K562 (cell line): ENCODE results near the gene ACHE. TPM values are rescaled to one million over a fixed set of nuclear protein-coding genes. Genes with fewer than 3 reads are reported as not detected.

ENCODE experiments used
- CBX1 ChIP-seq: sonication (generic); IDR thresholded peaks from 2 replicates; pipeline ENCODE4 v1.6.1; 2016; ENCODE audit warnings: antibody characterized with exemption, low read depth, mild to moderate bottlenecking
- CREB3 ChIP-seq: fragments of 450-650 bp; conservative IDR thresholded peaks from 2 replicates; pipeline ENCODE4 v1.6.1; 2016; ENCODE audit warnings: missing genetic modification characterization, low read depth, mild to moderate bottlenecking, missing compliant biosample characterization, moderate library complexity
- HDGF ChIP-seq: fragments of 450-650 bp; IDR thresholded peaks from 2 replicates; pipeline ENCODE4 v1.6.1; 2016
- JUND ChIP-seq, 2 experiments: IDR thresholded peaks; 2 replicates in 1 of 2; 3 replicates in 1 of 2; pipeline ENCODE4 v1.6.1; 2011; ENCODE audit warnings: borderline replicate concordance in 2 of 2, low read depth in 2 of 2, low read length in 2 of 2, improper control_type of control experiment in 1 of 2, missing biosample characterization in 1 of 2, missing genetic modification characterization in 1 of 2, missing genetic modification reagents in 1 of 2
- MYC ChIP-seq, 2 experiments: fragments of 250-450 bp in 1 of 2; sonication (Bioruptor Pico) in 1 of 2; IDR thresholded peaks; 2 replicates each; pipeline versions ENCODE4 v1.5.1 to v1.6.1; 2012 to 2021; ENCODE audit warnings: low read depth in 2 of 2, borderline replicate concordance in 1 of 2, improper control_type of control experiment in 1 of 2, low read length in 1 of 2, mild to moderate bottlenecking in 1 of 2, moderate library complexity in 1 of 2
- RNF2 ChIP-seq: sonication (generic); IDR thresholded peaks from 2 replicates; pipeline ENCODE4 v1.6.1; 2016
- TFAM ChIP-seq: fragments of 250-450 bp; sonication (Bioruptor Pico); conservative IDR thresholded peaks from 2 replicates; pipeline ENCODE4 v1.5.0; 2021; ENCODE audit warnings: mild to moderate bottlenecking, moderate library complexity
- THAP12 ChIP-seq: fragments of 250-450 bp; sonication (Bioruptor Pico); IDR thresholded peaks from 2 replicates; pipeline ENCODE4 v1.9.0; 2021; ENCODE audit warnings: mild to moderate bottlenecking, inconsistent platforms
- TRIM24 ChIP-seq, 2 experiments: fragments of 450-650 bp; IDR thresholded peaks; 2 replicates each; pipeline ENCODE4 v1.6.1; 2016
- ZFP1 ChIP-seq: fragments of 450-650 bp; formaldehyde crosslinking; IDR thresholded peaks from 2 replicates; pipeline ENCODE4 v1.4.0; 2020; ENCODE audit warnings: mild to moderate bottlenecking, mixed read lengths
- ZNF121 ChIP-seq: sonication (generic); formaldehyde crosslinking; conservative IDR thresholded peaks from 2 replicates; pipeline ENCODE4 v1.8.0; 2022; ENCODE audit warnings: missing genetic modification reagents
- ZNF263 ChIP-seq: sonication (generic); formaldehyde crosslinking; IDR thresholded peaks from 2 replicates; pipeline ENCODE4 v1.8.0; 2022; ENCODE audit warnings: mild to moderate bottlenecking, missing genetic modification reagents, borderline replicate concordance
- ZNF444 ChIP-seq: fragments of 250-450 bp; sonication (Bioruptor Pico); IDR thresholded peaks from 2 replicates; pipeline ENCODE4 v1.4.0; 2020; ENCODE audit warnings: mild to moderate bottlenecking, moderate library complexity
- polyA plus RNA-seq, 8 experiments: library from polyadenylated mRNA; depleted of rRNA in 4 of 8; stranded (reverse) in 5 of 8; unstranded in 3 of 8; fragments of >200 nt; fragmentation: Nextera tagmentation in 2 of 8; fragmentation: Illumina TruSeq in 1 of 8; extraction: Ambion mirVana in 2 of 8; extraction: Trizol in 1 of 8; gene quantifications; 2 replicates each; pipeline versions ENCODE4 v1.2.1 to v1.2.3, GENCODE V29; 2011 to 2014; ENCODE audit warnings: inconsistent platforms in 1 of 8, missing spikeins in 1 of 8
- total RNA-seq, 7 experiments: library from RNA; depleted of rRNA in 6 of 7; stranded (reverse); fragments of >200 nt in 6 of 7; fragmentation: Illumina TruSeq in 2 of 7; extraction: Trizol in 2 of 7; gene quantifications; 2 replicates each; pipeline versions ENCODE4 v1.2.1 to v1.2.3, GENCODE V29; 2011 to 2021; ENCODE audit warnings: low replicate concordance in 1 of 7
- TF ChIP-seq, protein P1 (sequence below), 2 experiments: fragments of 450-650 bp; IDR thresholded peaks; 2 replicates each; pipeline ENCODE4 v1.6.1; 2018; ENCODE audit warnings: mild to moderate bottlenecking in 2 of 2, low read depth in 1 of 2; ENCODE audit not compliant: partially characterized antibody in 2 of 2
- TF ChIP-seq, protein P2 (sequence below): fragments of 450-650 bp; formaldehyde crosslinking; IDR thresholded peaks from 2 replicates; pipeline ENCODE4 v1.4.0; 2022; ENCODE audit warnings: missing genetic modification characterization
- TF ChIP-seq, protein P3 (sequence below): fragments of 450-650 bp; formaldehyde crosslinking; IDR thresholded peaks from 2 replicates; pipeline ENCODE4 v1.4.0; 2020; ENCODE audit warnings: mild to moderate bottlenecking, moderate library complexity

ACHE gene
- total and polyA plus RNA-seq, 9 of the 15 experiments (the other 6 are each of a cell fraction or from before 2014, with no cell fraction given): 0.04 to 8.8 (median 1.9) TPM

DNA sequence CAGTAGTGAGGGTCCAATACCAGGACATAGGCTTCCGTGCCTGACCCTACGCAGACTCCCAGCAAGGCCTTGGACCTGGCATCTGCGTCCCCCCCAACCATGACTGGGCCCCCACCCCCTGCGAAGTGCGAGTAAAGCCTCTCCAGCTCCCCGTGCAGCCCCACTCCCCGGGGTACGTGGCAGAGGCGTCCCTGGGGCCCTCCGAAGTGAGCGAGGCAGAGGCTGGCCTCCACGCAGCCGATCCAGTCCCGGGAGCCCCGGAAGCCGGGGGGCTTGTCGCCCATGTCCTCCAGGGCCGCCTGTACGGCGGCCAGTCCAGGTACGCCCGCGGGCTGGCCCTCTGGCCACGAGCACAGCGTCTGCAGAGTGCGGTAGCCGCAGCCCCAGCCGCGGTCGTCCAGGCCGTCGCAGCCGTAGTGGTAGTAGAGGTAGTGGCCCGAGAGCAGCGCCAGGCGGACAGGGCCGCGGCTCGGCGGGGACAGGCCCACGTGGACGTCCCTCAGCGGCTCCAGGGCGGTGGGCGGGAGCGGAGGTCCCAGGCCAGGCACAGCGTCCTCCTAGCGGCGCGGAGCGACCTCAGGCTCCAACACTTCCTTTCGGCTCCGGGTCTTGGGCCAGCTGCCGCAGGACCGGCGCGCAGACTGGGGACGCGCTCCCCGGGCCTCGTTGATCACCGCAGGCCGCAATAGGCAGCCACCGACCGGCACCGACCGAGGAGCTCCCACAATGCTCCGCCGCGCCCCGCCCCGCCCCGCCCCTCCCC, 6.5 kb downstream of the ACHE start, which contains the start of gene UFSP1 (continued):
- TF ChIP-seq MYC (IDR thresholded peaks at IDR 0.05; ENCODE audit: low read depth, low read length): peak; percentile 96
- TF ChIP-seq MYC (CRISPR knock-in tag; IDR thresholded peaks at IDR 0.05; ENCODE audit: borderline replicate concordance, low read depth): peak; percentile 93; the same call in 1 of the 2 replicates
- no peak for TF ChIP-seq ZNF444 (CRISPR knock-in tag)
- TF ChIP-seq, protein P1, sequence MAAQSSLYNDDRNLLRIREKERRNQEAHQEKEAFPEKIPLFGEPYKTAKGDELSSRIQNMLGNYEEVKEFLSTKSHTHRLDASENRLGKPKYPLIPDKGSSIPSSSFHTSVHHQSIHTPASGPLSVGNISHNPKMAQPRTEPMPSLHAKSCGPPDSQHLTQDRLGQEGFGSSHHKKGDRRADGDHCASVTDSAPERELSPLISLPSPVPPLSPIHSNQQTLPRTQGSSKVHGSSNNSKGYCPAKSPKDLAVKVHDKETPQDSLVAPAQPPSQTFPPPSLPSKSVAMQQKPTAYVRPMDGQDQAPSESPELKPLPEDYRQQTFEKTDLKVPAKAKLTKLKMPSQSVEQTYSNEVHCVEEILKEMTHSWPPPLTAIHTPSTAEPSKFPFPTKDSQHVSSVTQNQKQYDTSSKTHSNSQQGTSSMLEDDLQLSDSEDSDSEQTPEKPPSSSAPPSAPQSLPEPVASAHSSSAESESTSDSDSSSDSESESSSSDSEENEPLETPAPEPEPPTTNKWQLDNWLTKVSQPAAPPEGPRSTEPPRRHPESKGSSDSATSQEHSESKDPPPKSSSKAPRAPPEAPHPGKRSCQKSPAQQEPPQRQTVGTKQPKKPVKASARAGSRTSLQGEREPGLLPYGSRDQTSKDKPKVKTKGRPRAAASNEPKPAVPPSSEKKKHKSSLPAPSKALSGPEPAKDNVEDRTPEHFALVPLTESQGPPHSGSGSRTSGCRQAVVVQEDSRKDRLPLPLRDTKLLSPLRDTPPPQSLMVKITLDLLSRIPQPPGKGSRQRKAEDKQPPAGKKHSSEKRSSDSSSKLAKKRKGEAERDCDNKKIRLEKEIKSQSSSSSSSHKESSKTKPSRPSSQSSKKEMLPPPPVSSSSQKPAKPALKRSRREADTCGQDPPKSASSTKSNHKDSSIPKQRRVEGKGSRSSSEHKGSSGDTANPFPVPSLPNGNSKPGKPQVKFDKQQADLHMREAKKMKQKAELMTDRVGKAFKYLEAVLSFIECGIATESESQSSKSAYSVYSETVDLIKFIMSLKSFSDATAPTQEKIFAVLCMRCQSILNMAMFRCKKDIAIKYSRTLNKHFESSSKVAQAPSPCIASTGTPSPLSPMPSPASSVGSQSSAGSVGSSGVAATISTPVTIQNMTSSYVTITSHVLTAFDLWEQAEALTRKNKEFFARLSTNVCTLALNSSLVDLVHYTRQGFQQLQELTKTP (IDR thresholded peaks at IDR 0.05; ENCODE audit: low read depth in 1 of 2, partially characterized antibody in 2 of 2): no peak
- no peak for TF ChIP-seq HDGF
- TF ChIP-seq ZNF263: 0 out of 2 replicates have a peak, but pooled peaks have one; percentile 15
- peak; percentile 71; the same call in 1 of the 2 replicates for TF ChIP-seq RNF2
- peak; percentile 93 for TF ChIP-seq THAP12 (CRISPR knock-in tag)
- TF ChIP-seq, protein P2, sequence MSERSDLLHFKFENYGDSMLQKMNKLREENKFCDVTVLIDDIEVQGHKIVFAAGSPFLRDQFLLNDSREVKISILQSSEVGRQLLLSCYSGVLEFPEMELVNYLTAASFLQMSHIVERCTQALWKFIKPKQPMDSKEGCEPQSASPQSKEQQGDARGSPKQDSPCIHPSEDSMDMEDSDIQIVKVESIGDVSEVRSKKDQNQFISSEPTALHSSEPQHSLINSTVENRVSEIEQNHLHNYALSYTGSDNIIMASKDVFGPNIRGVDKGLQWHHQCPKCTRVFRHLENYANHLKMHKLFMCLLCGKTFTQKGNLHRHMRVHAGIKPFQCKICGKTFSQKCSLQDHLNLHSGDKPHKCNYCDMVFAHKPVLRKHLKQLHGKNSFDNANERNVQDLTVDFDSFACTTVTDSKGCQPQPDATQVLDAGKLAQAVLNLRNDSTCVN: 0 out of 2 replicates have a peak, but pooled peaks have one; percentile 38
- no peak for TF ChIP-seq TRIM24 (IDR thresholded peaks at IDR 0.05)
- TF ChIP-seq CREB3: no peak
- no peak for TF ChIP-seq TFAM
- TF ChIP-seq CBX1: peak; percentile 34
- 0 out of 2 replicates have a peak, but pooled peaks have one; percentile 4 for TF ChIP-seq JUND (IDR thresholded peaks at IDR 0.05; ENCODE audit: borderline replicate concordance, low read depth, low read length)
- no peak for TF ChIP-seq JUND (tag; IDR thresholded peaks at IDR 0.05; ENCODE audit: borderline replicate concordance, low read depth, low read length)
- TF ChIP-seq ZFP1 (CRISPR knock-in tag): no peak
- TF ChIP-seq ZNF121 (CRISPR knock-in tag): no peak
- TF ChIP-seq, protein P3, sequence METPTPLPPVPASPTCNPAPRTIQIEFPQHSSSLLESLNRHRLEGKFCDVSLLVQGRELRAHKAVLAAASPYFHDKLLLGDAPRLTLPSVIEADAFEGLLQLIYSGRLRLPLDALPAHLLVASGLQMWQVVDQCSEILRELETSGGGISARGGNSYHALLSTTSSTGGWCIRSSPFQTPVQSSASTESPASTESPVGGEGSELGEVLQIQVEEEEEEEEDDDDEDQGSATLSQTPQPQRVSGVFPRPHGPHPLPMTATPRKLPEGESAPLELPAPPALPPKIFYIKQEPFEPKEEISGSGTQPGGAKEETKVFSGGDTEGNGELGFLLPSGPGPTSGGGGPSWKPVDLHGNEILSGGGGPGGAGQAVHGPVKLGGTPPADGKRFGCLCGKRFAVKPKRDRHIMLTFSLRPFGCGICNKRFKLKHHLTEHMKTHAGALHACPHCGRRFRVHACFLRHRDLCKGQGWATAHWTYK (CRISPR knock-in tag): 0 out of 2 replicates have a peak, but pooled peaks have one; percentile 38
